PC-9 (cell line): ENCODE results near the gene RPS13.

Source experiments
- EZH2 ChIP-seq: fragments of 200-600 bp; sonication (generic); IDR thresholded peaks from 2 replicates; pipeline ENCODE4 v1.8.0; 2017; ENCODE audit warnings: antibody characterized with exemption, low read depth
- TF ChIP-seq, protein P1 (sequence below): fragments of 200-600 bp; sonication (generic); conservative IDR thresholded peaks from 2 replicates; pipeline ENCODE4 v1.6.1; 2017; ENCODE audit warnings: mixed run types, antibody characterized with exemption, mild to moderate bottlenecking, moderate library complexity

DNA sequence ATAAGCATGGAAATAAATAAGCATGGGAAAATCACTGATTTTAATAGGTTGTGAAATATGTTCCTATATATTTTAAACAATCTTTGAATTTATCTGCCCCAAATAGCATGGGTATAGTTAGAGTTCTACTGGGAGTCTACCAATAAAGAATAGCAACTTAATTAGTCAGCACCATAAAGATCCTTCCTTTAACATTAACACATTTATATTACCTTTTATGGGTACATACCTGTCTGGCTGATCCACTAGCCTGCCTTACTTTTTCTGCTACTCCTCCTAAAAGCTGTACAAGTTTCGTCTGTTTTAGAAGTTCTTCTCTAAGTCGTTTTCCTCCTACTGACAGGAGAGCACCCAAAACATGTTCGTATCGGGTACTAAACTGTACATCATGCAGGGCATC, 39.8 kb upstream of the RPS13 start:
- TF ChIP-seq, protein P1, sequence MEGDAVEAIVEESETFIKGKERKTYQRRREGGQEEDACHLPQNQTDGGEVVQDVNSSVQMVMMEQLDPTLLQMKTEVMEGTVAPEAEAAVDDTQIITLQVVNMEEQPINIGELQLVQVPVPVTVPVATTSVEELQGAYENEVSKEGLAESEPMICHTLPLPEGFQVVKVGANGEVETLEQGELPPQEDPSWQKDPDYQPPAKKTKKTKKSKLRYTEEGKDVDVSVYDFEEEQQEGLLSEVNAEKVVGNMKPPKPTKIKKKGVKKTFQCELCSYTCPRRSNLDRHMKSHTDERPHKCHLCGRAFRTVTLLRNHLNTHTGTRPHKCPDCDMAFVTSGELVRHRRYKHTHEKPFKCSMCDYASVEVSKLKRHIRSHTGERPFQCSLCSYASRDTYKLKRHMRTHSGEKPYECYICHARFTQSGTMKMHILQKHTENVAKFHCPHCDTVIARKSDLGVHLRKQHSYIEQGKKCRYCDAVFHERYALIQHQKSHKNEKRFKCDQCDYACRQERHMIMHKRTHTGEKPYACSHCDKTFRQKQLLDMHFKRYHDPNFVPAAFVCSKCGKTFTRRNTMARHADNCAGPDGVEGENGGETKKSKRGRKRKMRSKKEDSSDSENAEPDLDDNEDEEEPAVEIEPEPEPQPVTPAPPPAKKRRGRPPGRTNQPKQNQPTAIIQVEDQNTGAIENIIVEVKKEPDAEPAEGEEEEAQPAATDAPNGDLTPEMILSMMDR = no peak
- no peak for TF ChIP-seq EZH2
